Measurements from ENCODE around the gene LINGO1.

Gene LINGO1

GRCh38 chr15:77613814-77614213 lies 18.9 kb downstream of the LINGO1 start:
- DNase-seq: no peak

GRCh38 chr15:77612958-77613601 lies 19.6 kb downstream of the LINGO1 start:
- DNase-seq: no peak

GRCh38 chr15:77611767-77612166 lies 20.9 kb downstream of the LINGO1 start:
- DNase-seq: no peak

GRCh38 chr15:77610731-77611130 lies 22.0 kb downstream of the LINGO1 start:
- DNase-seq: no peak

- no peak for DNase-seq
Observed at GRCh38 chr15:77609558-77609957, 23.2 kb downstream of the LINGO1 start.

- no peak for DNase-seq
Observed at GRCh38 chr15:77608774-77609173, 23.9 kb downstream of the LINGO1 start.

GRCh38 chr15:77607894-77608261 lies 24.8 kb downstream of the LINGO1 start:
- no peak for DNase-seq

GRCh38 chr15:77607111-77607893 lies 25.4 kb downstream of the LINGO1 start:
- DNase-seq: no peak

- no peak for DNase-seq
Observed at GRCh38 chr15:77606142-77607034, 26.3 kb downstream of the LINGO1 start.

GRCh38 chr15:77605547-77605946 lies 27.2 kb downstream of the LINGO1 start:
- no peak for DNase-seq

- DNase-seq: no peak
Observed at GRCh38 chr15:77604973-77605372, 27.7 kb downstream of the LINGO1 start.

- no peak for DNase-seq
Observed at GRCh38 chr15:77603611-77604336, 28.9 kb downstream of the LINGO1 start.

GRCh38 chr15:77602800-77603199 lies 29.9 kb downstream of the LINGO1 start:
- no peak for DNase-seq

- peak in 1 of 2 experiments; percentile 19 for DNase-seq
Observed at GRCh38 chr15:77599899-77600298, 32.8 kb downstream of the LINGO1 start.

- DNase-seq: no peak
Observed at GRCh38 chr15:77599357-77599756, 33.4 kb downstream of the LINGO1 start.

GRCh38 chr15:77598644-77599043 lies 34.1 kb downstream of the LINGO1 start:
- no peak for DNase-seq

GRCh38 chr15:77597804-77598453 lies 34.8 kb downstream of the LINGO1 start:
- no peak for DNase-seq

GRCh38 chr15:77596821-77597803 lies 35.6 kb downstream of the LINGO1 start:
- DNase-seq: no peak

GRCh38 chr15:77595231-77595630 lies 37.5 kb downstream of the LINGO1 start:
- no peak for DNase-seq

GRCh38 chr15:77592758-77593157 lies 40.0 kb downstream of the LINGO1 start:
- DNase-seq: no peak
